H1 (cell line): ENCODE data around the gene FZD4. TPM values are rescaled to one million over a fixed set of nuclear protein-coding genes. Genes with fewer than 3 reads are reported as not detected.

Experiments used
- CHD7 ChIP-seq: fragments of 300-600 bp; sonication (generic); IDR thresholded peaks from 2 replicates; pipeline ENCODE4 v1.7.1; 2012; ENCODE audit warnings: low read length, moderate library complexity, mild to moderate bottlenecking, inconsistent platforms; ENCODE audit not compliant: insufficient replicate concordance
- polyA plus RNA-seq, 7 experiments: library from polyadenylated mRNA; depleted of rRNA in 3 of 7; stranded (reverse) in 5 of 7; unstranded in 2 of 7; fragments of >200 nt in 5 of 7; fragments of 200-250 nt in 2 of 7; gene quantifications; 1 replicate in 5 of 7; 2 replicates in 1 of 7; 4 replicates in 1 of 7; pipeline versions ENCODE4 v1.2.1 to v1.2.3, GENCODE V29; 2011 to 2013; ENCODE audit warnings: missing spikeins in 2 of 7, mixed read lengths in 2 of 7
- total RNA-seq: library from RNA; stranded (reverse); fragmentation: NEBNext Ultra II Directional; extraction: Animal tissue kit (Norgen Biotek cat#: 25700); gene quantifications from 2 replicates; pipeline ENCODE4 v1.2.1, GENCODE V29; 2021

FZD4 gene
- total and polyA plus RNA-seq, 2 of the 8 experiments (the other 6 are each of a cell fraction or from before 2014, with no cell fraction given) = 3.1 to 7.1 TPM

DNA sequence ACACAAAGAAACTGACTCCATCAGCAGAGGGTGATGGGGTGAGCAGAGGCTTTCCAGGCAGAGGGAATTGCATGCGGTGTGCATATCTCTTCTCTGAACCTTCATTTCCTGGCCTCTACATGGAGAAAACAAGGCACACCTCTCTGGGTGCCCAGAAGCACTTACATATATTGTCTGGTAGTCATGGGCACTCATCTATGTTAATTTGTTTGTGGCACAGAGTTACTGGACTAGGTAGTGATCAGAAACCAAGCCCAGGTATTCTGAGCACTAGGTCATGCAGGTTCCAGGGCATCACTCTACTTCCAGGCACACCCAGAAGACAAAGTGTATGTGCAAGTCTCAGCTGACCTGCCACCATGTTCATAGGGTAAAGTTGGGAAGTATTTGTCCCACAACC, 56.5 kb downstream of the FZD4 start (continued):
- TF ChIP-seq CHD7 = no peak
- TF ChIP-seq, all 59 proteins: peak for 0
